NK-92 (cell line): ENCODE results near the gene SEMA6D.
"Not testable (repeated sequence)": the region's sequence is repeated elsewhere in the genome, so short reads cannot be mapped to it uniquely, and the experiment has no call there.

ENCODE experiments used
- DNase-seq: peaks from one replicate; lab custom pipeline; 2025; ENCODE audit not compliant: unreplicated experiment; lab: John Stamatoyannopoulos, UW

SEMA6D gene

GRCh38 chr15:47715856-47716445 lies 1.4 kb upstream of the SEMA6D start:
- DNase-seq, result no peak

GRCh38 chr15:47716516-47716915 lies 789 bp upstream of the SEMA6D start:
- no peak for DNase-seq

GRCh38 chr15:47718497-47719437 lies 1.5 kb downstream of the SEMA6D start:
- no peak for DNase-seq

GRCh38 chr15:47719730-47720129 lies 2.4 kb downstream of the SEMA6D start:
- DNase-seq, result no peak

- DNase-seq, result no peak
These were observed 3.2 kb downstream of the SEMA6D start for GRCh38 chr15:47720555-47720954.

GRCh38 chr15:47721676-47722075 lies 4.4 kb downstream of the SEMA6D start:
- no peak for DNase-seq

GRCh38 chr15:47724346-47724745 lies 7.0 kb downstream of the SEMA6D start:
- DNase-seq, result no peak

- no peak for DNase-seq
These were observed 7.7 kb downstream of the SEMA6D start for GRCh38 chr15:47725051-47725450.

- DNase-seq, result no peak
These were observed 8.6 kb downstream of the SEMA6D start for GRCh38 chr15:47725906-47726305.

GRCh38 chr15:47726399-47726823 lies 9.1 kb downstream of the SEMA6D start:
- DNase-seq, result no peak

- no peak for DNase-seq
These were observed 9.8 kb downstream of the SEMA6D start for GRCh38 chr15:47727137-47727536.

GRCh38 chr15:47727676-47728075 lies 10.4 kb downstream of the SEMA6D start:
- no peak for DNase-seq

GRCh38 chr15:47728426-47728825 lies 11.1 kb downstream of the SEMA6D start:
- no peak for DNase-seq

- DNase-seq, result no peak
These were observed 11.6 kb downstream of the SEMA6D start for GRCh38 chr15:47728886-47729285.

- DNase-seq, result no peak
These were observed 13.9 kb downstream of the SEMA6D start for GRCh38 chr15:47731230-47731629.

GRCh38 chr15:47732248-47732647 lies 14.9 kb downstream of the SEMA6D start:
- DNase-seq, result no peak

GRCh38 chr15:47733085-47733484 lies 15.8 kb downstream of the SEMA6D start:
- DNase-seq, result no peak

- no peak for DNase-seq
These were observed 19.0 kb downstream of the SEMA6D start for GRCh38 chr15:47736143-47736786.

GRCh38 chr15:47737477-47737876 lies 20.2 kb downstream of the SEMA6D start:
- no peak for DNase-seq

- not testable (repeated sequence) for DNase-seq
These were observed 21.0 kb downstream of the SEMA6D start for GRCh38 chr15:47738144-47738825.

GRCh38 chr15:47741082-47741481 lies 23.8 kb downstream of the SEMA6D start:
- DNase-seq, result no peak
